HG02973 (cell line): ENCODE results near the gene STAT2.

Source experiments
- ATAC-seq: cut with Tn5 transposase; IDR thresholded peaks from one replicate; pipeline ENCODE4 v1.9.1; 2021; ENCODE audit warnings: moderate library complexity; ENCODE audit not compliant: unreplicated experiment

STAT2 gene

GRCh38 chr12:56297400-56297799 lies 62.5 kb downstream of the STAT2 start:
- ATAC-seq, result no peak

- no peak for ATAC-seq
Observed at GRCh38 chr12:56296295-56296694, 63.6 kb downstream of the STAT2 start.

GRCh38 chr12:56293795-56294194 lies 66.1 kb downstream of the STAT2 start:
- ATAC-seq, result no peak
